Caco-2 (cell line): ENCODE measurements around the gene CSTA. TPM values are rescaled to one million over a fixed set of nuclear protein-coding genes. Genes with fewer than 3 reads are reported as not detected.

ENCODE experiments used
- BruUV-seq: library from RNA; stranded (reverse); fragments of 400-500 nt; replicated peaks from 2 replicates; lab custom pipeline; 2021; lab: Mats Ljungman, UMichigan
- CTCF ChIA-PET: fragments of 300-600 bp; sonication (Branson Sonifier 250); formaldehyde crosslinking; loops from one replicate; lab custom pipeline; 2022; ENCODE audit warnings: antibody characterized with exemption; lab: Charles Lee
- POLR2A ChIA-PET: fragments of 300-600 bp; sonication (Branson Sonifier 250); formaldehyde crosslinking; loops from one replicate; lab custom pipeline; 2022; ENCODE audit warnings: antibody characterized with exemption; lab: Charles Lee
- DNase-seq, 2 experiments: peaks; one replicate each; pipeline versions ENCODE4 v3.0.0 to v3.0.0-alpha.2; 2020 to 2022
- H3K27me3 ChIP-seq: replicated peaks from 2 replicates; pipeline ENCODE4 v1.6.0; 2011; ENCODE audit warnings: low read length; ENCODE audit not compliant: control insufficient read depth, insufficient read depth
- H3K36me3 ChIP-seq: 2 replicates; pipeline ENCODE4 v1.5.1; 2011; ENCODE audit warnings: low read length; ENCODE audit not compliant: control insufficient read depth, insufficient read depth
- H3K4me1 ChIP-seq: fragments of 250-450 bp; sonication (Bioruptor Pico); 2 replicates; pipeline ENCODE4 v1.5.1; 2020; ENCODE audit warnings: mild to moderate bottlenecking
- H3K4me3 ChIP-seq: 2 replicates; pipeline ENCODE4 v1.5.1; 2011; ENCODE audit warnings: low read depth, mild to moderate bottlenecking, control low read depth, low read length
- H3K9me3 ChIP-seq: fragments of 250-450 bp; sonication (Bioruptor Pico); 2 replicates; pipeline ENCODE4 v1.5.1; 2020; ENCODE audit warnings: mild to moderate bottlenecking, moderate library complexity
- H3K27ac Mint-ChIP-seq: one replicate; pipeline ENCODE4 v1.8.0; 2022; ENCODE audit warnings: mixed read lengths; ENCODE audit not compliant: unreplicated experiment
- H3K27me3 Mint-ChIP-seq: one replicate; pipeline ENCODE4 v1.8.0; 2022; ENCODE audit warnings: mixed read lengths; ENCODE audit not compliant: insufficient read depth, unreplicated experiment
- H3K36me3 Mint-ChIP-seq: one replicate; pipeline ENCODE4 v1.8.0; 2022; ENCODE audit warnings: mild to moderate bottlenecking, mixed read lengths; ENCODE audit not compliant: insufficient read depth, unreplicated experiment
- H3K4me1 Mint-ChIP-seq: one replicate; pipeline ENCODE4 v1.8.0; 2022; ENCODE audit warnings: low read depth, mixed read lengths; ENCODE audit not compliant: unreplicated experiment
- H3K4me3 Mint-ChIP-seq: one replicate; pipeline ENCODE4 v1.8.0; 2022; ENCODE audit warnings: mild to moderate bottlenecking, moderate library complexity, mixed read lengths; ENCODE audit not compliant: unreplicated experiment
- H3K9me3 Mint-ChIP-seq: one replicate; pipeline ENCODE4 v1.8.0; 2022; ENCODE audit warnings: mixed read lengths; ENCODE audit not compliant: unreplicated experiment
- CTCF ChIP-seq, 2 experiments: fragments of 200-600 bp in 1 of 2; IDR thresholded peaks; 1 replicate in 1 of 2; 2 replicates in 1 of 2; pipeline versions ENCODE4 v1.5.1 to v1.8.0; 2011 to 2022; ENCODE audit warnings: antibody characterized with exemption in 1 of 2, control low read depth in 1 of 2, inconsistent platforms in 1 of 2, low read depth in 1 of 2, low read length in 1 of 2, mild to moderate bottlenecking in 1 of 2, moderate library complexity in 1 of 2; ENCODE audit not compliant: insufficient read depth in 1 of 2, severe bottlenecking in 1 of 2, unreplicated experiment in 1 of 2
- intact Hi-C: fragments of 100-400 bp; cut with micrococcal nuclease; formaldehyde crosslinking; loops from one replicate; pipeline ENCODE4 v1.10.0; 2022; ENCODE audit not compliant: unreplicated experiment
- total RNA-seq: library from RNA; stranded (reverse); gene quantifications from 2 replicates; pipeline ENCODE4 v1.2.3, GENCODE V29; 2022

The CSTA gene
- total RNA-seq, 1 experiment from 2014 or later, result 1.1 TPM

GRCh38 chr3:122349171-122349570 is 24.1 kb downstream of the CSTA start:
- DNase-seq, result no peak
- Mint-ChIP-seq H3K27me3 (no peaks in the 10 kb centered on the region), H3K9me3 (peaks cover 9% of the 10 kb centered on the region), H3K4me1 (no peaks in the 10 kb centered on the region), H3K27ac (no peak overlapping the region), H3K36me3 (no peaks in the 10 kb centered on the region), H3K4me3 (no peak overlapping the region)
- H3K9me3 ChIP-seq, result no peaks in the 10 kb centered on the region; the same call in 1 of the 2 replicates
- H3K4me1 ChIP-seq, result no peaks in the 10 kb centered on the region
- CTCF ChIA-PET, result interaction anchor here (1.2 kb wide), 1 partner anchor 43 kb away, joined by 3 read pairs; no protein-coding TSS in a partner anchor
- no peak overlapping the region for H3K4me3 ChIP-seq
- TF ChIP-seq CTCF (IDR thresholded peaks at IDR 0.05; ENCODE audit: insufficient read depth in 1 of 2, low read depth in 1 of 2, low read length in 1 of 2, severe bottlenecking in 1 of 2, unreplicated experiment in 1 of 2), result no peak
- POLR2A ChIA-PET, result interaction anchor here (0.6 kb wide), 1 partner anchor 17 kb away, joined by 4 read pairs; no protein-coding TSS in a partner anchor
- BruUV-seq, result no TSS peak
- H3K27me3 ChIP-seq, result no peaks in the 10 kb centered on the region
- no peaks in the 10 kb centered on the region for H3K36me3 ChIP-seq
- intact Hi-C loops, result no loop called here

GRCh38 chr3:122350814-122351418 is 25.9 kb downstream of the CSTA start:
- no peak for DNase-seq
- Histone ChIP-seq H3K4me1 (no peaks in the 10 kb centered on the region), H3K27me3 (no peaks in the 10 kb centered on the region), H3K4me3 (no peak overlapping the region), H3K9me3 (no peaks in the 10 kb centered on the region; the same call in 1 of the 2 replicates), H3K36me3 (no peaks in the 10 kb centered on the region)
- peaks cover 9% of the 10 kb centered on the region for H3K9me3 Mint-ChIP-seq
- POLR2A ChIA-PET, result interaction anchor here (0.7 kb wide), 1 partner anchor 17 kb away, joined by 7 read pairs; no protein-coding TSS in a partner anchor
- intact Hi-C loops, result no loop called here
- H3K4me3 Mint-ChIP-seq, result no peak overlapping the region
- TF ChIP-seq CTCF (IDR thresholded peaks at IDR 0.05; ENCODE audit: insufficient read depth in 1 of 2, low read depth in 1 of 2, low read length in 1 of 2, severe bottlenecking in 1 of 2, unreplicated experiment in 1 of 2), result no peak
- no peaks in the 10 kb centered on the region for H3K4me1 Mint-ChIP-seq
- CTCF ChIA-PET, result no interaction called here
- H3K36me3 Mint-ChIP-seq, result peaks cover 6% of the 10 kb centered on the region
- no peaks in the 10 kb centered on the region for H3K27me3 Mint-ChIP-seq
- H3K27ac Mint-ChIP-seq, result no peak overlapping the region
- BruUV-seq, result no TSS peak

GRCh38 chr3:122351612-122352011 is 26.6 kb downstream of the CSTA start:
- Histone ChIP-seq H3K36me3 (no peaks in the 10 kb centered on the region), H3K4me1 (no peaks in the 10 kb centered on the region), H3K9me3 (no peaks in the 10 kb centered on the region; the same call in 1 of the 2 replicates), H3K4me3 (no peak overlapping the region), H3K27me3 (no peaks in the 10 kb centered on the region)
- H3K4me1 Mint-ChIP-seq, result no peaks in the 10 kb centered on the region
- no peak for TF ChIP-seq CTCF (IDR thresholded peaks at IDR 0.05; ENCODE audit: insufficient read depth in 1 of 2, low read depth in 1 of 2, low read length in 1 of 2, severe bottlenecking in 1 of 2, unreplicated experiment in 1 of 2)
- no peak overlapping the region for H3K27ac Mint-ChIP-seq
- H3K9me3 Mint-ChIP-seq, result peaks cover 9% of the 10 kb centered on the region
- intact Hi-C loops, result no loop called here
- POLR2A ChIA-PET, result interaction anchor here (0.7 kb wide), 1 partner anchor 16 kb away, joined by 7 read pairs; no protein-coding TSS in a partner anchor
- H3K4me3 Mint-ChIP-seq, result no peak overlapping the region
- H3K27me3 Mint-ChIP-seq, result no peaks in the 10 kb centered on the region
- CTCF ChIA-PET, result no interaction called here
- DNase-seq, result no peak
- no TSS peak for BruUV-seq
- peaks cover 6% of the 10 kb centered on the region for H3K36me3 Mint-ChIP-seq
